Renal pelvis (tissue), 4 donors: Measurements from ENCODE around the gene EXTL2. TPM values are rescaled to one million over a fixed set of nuclear protein-coding genes. Genes with fewer than 3 reads are reported as not detected.
"Not testable (repeated sequence)": the region's sequence is repeated elsewhere in the genome, so short reads cannot be mapped to it uniquely, and the experiment has no call there.

Experiments used
- DNase-seq: peaks from one replicate; pipeline ENCODE4 v3.0.0-alpha.2; 2013
- polyA plus RNA-seq, 3 donors: library from polyadenylated mRNA; unstranded; fragments of 120-200 nt; gene quantifications; one replicate each; pipeline ENCODE4 v1.2.1, GENCODE V29; 2013; ENCODE audit not compliant: insufficient read length in 3 of 3

EXTL2 gene
- polyA plus RNA-seq, 3 donors, result 54.0 to 64.3 (median 62.9) TPM

DNA sequence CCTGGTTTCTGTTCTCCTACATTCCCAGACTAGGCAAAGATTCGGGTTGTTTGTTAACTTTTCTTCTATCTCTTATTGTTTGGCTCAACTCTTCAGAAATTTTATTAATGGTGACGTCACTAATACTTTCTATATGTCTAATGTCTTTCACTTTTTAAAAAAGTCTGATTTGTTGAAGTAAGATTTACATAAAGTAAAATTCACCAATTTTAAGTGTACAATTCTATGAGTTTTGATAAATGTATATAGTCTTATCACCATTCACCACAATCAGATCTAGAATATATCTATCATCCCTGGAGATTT, 27.8 kb downstream of the EXTL2 start:
- DNase-seq, result no peak

DNA sequence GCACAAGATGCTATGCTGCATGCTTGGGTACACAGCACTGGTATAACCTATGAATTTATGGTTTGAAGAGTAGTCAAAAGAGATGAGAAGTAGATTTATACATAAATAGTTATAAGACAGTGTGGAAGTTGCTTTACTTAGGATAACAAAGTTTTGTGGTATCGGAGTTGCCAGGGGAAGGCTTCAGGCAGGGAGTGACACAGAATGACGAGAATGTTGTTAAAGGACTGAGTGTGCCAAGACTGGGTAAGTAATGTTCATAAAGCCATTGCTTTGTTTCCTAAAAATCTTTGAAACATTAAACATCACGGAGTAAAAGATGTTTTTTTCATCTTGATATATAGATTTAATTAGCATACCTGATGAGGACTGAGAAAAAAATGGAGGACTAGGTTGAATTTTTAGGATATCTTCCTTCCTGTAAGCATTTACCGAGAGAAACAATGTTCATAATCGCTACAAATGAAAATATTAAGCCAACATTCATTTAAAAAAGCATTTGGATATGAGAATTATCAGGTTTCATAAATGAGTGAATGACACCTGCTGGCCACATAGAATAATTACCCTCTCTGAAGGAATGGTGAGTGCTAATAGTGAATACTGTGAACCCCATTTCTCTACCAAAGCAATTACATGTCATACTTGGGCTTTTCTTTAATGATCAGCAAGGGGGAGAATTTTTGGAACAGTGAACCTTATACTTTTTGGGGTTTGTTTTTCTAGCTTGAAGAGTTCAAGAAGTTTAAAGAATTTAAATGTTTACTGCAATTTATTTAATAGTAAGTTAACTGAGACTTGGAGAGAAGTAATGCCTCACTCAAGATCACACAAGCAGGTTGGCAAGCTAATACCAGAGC, 28.4 kb downstream of the EXTL2 start:
- DNase-seq, result peak; percentile 22

DNA sequence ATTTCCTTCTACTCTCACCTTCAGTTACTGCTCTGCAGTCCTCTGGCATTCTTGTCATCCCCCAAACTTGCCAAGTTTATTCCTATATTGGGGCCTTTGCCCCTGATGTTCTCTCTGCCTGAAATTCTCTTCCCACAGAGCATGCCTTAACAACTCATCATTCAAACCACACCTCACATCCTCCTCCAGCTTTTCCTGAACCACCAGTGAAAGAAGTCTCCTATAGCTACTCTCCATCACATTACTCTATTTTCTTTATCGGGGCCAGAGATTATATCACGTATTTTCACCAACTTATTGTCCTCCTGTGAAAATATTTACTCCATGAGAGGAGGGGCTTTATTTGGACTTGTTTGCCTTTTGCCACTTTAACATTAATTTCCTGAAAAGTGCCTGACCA, 32.1 kb downstream of the EXTL2 start:
- no peak for DNase-seq

DNA sequence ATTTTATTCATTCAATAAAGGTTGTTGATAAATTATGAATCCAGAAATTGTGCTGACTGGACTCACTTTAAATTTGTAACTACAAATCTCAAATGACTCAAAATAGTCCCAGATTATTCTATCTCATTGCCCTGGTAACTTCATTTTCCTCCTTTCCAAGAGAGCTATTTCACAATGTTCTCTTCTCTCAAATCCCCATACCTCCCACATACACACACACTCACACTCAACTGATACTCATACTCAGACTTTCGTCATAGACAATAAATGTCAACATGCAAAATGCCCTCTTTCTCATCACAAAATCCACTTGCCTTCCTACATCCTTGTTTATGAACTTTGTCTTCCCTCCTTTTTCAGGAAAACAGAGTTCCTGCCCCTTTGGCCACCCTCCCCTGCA, 33.3 kb downstream of the EXTL2 start:
- no peak for DNase-seq

DNA sequence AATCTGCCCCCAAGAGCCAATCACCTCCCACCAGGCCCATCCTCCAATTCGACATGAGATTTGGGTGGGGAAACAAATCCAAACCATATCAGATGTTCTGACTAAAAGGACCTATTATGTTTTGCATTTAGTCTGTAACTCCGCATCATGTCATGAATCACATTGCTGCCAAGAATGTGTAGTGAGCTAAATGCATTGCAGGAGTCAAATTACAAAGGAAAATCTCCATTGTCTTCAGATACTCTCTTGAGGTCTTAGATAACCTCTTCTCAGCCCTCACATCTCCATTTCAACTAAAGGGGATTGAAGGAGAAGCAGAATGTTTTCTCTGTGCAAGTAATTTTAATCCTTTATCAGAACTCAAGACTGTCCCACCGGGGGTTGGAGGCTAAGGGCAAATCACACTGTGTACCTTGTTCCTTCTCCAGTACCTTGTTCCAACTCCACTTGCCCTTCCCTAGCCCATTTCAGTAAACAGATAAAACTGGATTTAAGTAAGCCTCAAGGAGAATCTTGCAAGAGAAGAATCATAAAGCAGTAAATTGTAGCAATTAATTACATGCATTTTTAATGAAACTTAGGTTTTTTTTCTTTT, 34.1 kb downstream of the EXTL2 start:
- DNase-seq, result peak; percentile 3

DNA sequence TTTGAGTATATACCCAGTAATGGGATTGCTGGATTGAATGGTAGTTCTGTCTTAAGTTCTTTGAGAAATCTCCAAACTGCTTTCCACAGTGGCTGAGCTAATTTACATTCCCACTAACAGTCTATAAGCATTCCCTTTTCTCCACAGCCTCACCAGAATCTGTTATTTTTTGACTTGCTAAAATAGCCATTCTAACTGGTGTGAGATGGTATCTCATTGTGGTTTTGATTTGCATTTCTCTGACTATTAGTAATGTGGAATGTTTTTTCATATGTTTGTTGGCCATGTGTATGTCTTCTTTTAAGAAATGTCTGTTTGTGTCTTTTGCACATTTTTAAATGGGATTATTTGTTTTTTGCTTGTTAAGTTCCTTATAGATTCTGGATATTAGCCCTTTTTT, 39.5 kb downstream of the EXTL2 start:
- not testable (repeated sequence) for DNase-seq

DNA sequence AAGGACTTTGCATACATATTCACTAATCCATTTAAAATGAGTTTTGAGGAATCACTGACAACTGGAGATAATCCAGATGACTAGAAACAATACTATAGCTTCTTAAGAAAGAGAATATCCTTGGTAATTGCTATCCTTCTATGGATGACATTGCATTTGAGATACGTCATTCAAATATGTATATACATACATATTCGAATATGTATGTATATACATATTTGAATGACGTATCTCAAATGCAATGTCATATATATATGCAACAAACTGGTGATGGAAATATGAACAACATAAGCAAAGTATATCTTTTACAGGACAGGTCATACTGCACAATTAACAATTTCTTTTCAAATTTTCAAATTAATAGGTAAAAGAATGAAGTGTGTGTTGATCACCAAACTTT, 41.7 kb downstream of the EXTL2 start:
- no peak for DNase-seq

DNA sequence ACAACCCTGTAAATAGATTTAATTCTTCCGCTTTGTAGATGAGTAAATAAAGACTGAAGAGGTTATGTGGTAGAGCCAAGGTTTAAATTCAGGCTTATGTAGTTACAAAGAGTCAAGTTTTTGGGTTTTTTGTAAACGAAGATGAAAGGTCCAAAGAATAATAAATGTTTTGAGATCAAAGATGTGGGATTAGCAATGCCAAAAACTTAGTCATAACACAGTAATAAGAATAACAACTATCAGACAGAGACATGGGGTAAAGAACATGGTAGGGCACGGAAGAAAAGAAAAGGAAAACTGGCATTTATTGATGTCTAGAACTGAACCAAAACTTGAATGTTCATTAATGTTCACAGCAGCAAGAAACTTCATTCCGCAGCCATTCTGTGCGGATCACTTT, 42.9 kb downstream of the EXTL2 start:
- DNase-seq, result no peak

DNA sequence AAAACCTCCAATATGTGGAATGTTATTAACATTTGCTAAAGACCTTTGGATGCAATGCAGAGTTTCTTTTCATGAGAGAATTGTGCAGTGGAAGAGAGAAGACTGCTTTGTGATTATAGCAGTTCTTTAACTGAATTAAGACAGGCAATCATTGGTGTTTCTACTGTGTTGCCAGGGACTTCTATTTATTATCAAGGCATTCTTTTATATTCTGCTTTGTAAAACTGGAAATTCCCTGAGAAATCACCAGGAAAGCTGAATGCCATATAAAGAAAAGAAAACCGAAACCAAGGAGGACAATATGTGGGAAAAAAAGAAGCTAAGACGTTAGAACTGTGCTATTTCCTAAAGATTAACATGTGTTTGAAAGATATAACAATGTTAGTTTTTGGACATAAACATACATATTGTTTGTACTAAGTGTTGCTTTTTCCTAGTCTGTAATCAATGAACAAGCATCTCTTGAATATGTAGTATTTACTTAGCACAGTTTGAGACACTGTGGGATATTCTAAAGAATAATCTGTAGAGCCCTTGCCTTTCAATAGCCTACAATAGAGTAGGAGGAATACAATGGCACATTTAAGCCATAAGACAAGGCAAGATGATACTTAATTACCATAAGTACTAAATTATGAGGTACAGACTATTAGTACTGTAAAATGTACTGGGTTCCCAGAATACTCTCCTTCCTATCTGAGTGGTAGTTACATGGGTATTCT, 47.1 kb downstream of the EXTL2 start:
- DNase-seq, result no peak

DNA sequence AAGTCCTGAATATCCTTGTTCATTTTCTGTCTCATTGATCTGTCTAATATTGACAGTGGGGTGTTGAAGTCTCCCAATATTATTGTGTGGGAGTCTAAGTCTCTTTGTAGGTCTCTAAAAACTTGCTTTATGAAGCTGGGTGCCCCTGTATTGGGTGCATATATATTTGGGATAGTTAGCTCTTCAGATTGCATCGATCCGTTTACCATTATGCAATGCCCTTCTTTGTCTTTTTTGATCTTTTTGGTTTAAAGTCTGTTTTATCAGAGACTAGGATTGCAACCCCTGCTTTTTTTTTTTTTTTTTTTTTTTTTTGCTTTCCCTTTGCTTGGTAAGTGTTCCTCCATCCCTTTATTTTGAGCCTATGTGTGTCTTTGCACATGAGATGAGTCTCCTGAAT, 51.5 kb downstream of the EXTL2 start:
- not testable (repeated sequence) for DNase-seq

DNA sequence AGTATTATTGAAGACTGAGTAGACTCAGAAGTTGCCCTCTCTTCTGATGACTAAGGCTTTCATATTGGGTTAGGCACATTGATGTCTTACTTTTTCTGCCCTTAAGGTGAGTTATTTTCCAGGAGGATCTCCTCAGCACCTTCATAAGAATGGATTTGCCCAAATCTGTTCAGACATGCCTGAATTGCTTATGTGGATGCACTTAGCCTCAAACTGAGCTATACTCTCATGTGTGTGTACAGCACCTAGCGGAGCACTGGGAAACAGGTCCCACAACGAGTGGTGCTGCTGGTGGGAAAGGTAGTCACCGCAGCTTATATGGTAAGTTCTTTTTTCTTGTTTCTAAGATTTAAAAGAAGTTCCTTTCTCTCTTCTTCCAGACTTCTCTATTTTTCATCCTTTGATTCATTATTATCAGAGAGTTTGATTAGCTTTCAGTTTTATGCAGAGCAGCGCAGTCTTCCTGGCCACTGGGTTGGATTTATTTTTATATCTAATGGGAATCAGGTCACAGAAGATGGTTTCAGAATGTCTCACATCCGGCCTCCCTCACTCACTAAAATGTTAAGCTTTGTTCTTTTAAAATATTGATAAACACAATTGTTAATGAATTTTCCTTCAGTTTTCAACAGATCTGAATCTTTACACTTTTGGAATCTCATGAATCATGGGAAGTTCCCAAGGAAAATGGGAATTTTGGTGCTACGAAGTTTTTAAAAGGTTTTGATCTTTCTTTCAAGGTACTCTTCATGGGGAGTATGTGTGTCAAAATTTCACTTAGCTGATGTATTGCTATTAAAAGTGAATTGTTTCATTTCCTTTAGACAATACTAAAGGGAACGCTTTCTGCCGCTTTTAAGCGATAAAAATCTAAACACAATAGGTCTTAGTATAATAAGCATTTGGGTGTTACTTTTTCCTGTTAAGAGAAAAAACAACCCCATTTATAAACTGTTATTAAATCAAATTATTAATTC, 58.5 kb downstream of the EXTL2 start:
- no peak for DNase-seq

DNA sequence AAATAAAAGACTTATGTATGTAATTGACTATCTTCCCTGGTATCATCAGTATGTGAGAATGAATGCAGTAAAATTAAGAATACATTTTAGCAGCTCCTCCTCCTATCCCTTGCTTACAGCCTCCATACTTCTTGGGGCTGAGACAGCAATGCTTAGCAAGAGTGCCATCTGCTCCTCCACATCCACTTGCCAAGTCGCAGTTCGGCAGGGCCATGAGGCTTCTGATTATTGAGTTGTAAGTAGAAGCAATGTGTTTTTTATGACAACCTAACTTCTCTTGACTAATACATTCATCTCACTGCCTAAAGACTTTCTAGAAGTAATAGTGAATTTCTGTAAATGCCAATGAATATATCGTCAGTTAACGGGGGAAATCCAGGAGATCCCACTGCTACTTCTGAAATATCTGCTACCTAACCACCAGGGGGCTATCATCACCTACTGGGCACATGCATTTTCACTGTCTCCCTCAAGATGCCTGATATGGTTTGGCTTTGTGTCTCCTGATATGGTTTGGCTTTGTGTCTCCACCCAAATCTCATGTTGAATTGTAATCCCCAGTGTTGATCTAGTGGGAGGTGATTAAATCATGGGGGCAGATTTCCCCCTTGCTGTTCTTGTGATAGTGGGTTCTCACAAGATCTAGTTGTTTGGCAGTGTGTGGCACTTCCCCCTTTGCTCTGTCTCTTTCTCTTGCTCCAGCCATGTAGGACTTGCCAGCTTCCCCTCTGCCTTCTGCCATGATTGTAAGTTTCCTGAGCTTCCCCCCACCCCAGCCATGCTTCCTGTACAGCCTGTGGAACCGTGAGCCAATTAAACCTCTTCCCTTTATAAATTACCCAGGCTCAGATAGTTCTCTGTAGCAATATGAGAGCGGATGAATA, 59.6 kb downstream of the EXTL2 start:
- no peak for DNase-seq

DNA sequence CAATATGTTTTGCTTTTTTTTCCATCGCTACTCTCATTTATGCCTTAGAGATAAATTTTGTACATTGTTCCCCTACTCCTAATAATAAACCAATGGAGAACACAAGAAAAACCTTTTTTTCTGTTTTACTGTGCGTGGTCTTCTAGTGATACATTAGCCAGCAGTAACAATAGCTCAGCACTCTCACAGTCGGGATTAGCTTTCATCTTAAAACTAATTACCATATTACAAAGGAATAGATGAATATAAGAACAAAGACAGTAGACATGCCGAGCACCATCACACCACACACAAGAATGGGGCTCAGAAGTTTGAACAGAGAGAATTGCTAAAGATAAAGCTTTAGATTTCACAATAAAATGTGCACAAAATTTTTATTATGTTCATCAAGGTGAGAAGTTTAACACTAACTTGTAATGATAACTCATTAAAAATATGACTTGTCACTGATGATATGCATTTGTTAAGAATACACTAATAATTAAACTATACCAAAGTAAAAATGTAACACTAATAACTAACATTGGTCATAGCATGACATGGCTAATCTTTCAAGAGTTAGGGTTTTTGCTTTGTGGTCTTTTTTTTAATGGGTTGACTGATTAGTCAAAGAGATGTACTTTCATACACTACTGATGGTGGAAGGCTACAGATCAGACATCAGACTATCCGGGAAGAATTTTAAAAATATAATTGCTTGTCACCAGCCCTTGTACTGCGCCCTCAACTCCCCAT, 61.8 kb downstream of the EXTL2 start:
- no peak for DNase-seq

DNA sequence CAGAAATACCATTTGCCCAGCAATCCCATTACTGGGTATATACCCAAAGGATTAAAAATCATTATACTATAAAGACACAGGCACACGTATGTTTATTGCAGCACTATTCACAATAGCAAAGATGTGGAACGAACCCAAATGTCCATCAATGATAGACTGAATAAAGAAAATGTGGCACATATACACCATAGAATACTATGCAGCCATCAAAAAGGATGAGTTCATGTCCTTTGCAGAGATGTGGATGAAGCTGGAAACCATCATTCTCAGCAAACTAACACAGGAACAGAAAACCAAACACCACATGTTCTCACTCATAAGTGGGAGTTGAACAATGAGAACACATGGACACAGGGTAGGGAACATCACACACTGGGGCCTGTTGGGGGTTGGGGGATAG, 69.0 kb downstream of the EXTL2 start:
- not testable (repeated sequence) for DNase-seq

Other genes with a start within 250 kb of the EXTL2 start
- 10 to 100 TPM; 29.0 to 31.4 (median 29.5) TPM for gene VCAM1, start 175.1 kb downstream of the EXTL2 start, polyA plus RNA-seq
- gene SLC30A7, start 1.2 kb upstream of the EXTL2 start, polyA plus RNA-seq, result 10 to 100 TPM; 13.4 to 20.9 (median 20.4) TPM
- 10 to 100 TPM; 53.4 to 62.9 (median 53.6) TPM for gene DPH5, start 130.9 kb upstream of the EXTL2 start, polyA plus RNA-seq